ENCODE results near the gene HSBP1.
A peak's percentile ranks its signal among the peaks of the same experiment; 100 is the strongest.

The HSBP1 gene

DNA sequence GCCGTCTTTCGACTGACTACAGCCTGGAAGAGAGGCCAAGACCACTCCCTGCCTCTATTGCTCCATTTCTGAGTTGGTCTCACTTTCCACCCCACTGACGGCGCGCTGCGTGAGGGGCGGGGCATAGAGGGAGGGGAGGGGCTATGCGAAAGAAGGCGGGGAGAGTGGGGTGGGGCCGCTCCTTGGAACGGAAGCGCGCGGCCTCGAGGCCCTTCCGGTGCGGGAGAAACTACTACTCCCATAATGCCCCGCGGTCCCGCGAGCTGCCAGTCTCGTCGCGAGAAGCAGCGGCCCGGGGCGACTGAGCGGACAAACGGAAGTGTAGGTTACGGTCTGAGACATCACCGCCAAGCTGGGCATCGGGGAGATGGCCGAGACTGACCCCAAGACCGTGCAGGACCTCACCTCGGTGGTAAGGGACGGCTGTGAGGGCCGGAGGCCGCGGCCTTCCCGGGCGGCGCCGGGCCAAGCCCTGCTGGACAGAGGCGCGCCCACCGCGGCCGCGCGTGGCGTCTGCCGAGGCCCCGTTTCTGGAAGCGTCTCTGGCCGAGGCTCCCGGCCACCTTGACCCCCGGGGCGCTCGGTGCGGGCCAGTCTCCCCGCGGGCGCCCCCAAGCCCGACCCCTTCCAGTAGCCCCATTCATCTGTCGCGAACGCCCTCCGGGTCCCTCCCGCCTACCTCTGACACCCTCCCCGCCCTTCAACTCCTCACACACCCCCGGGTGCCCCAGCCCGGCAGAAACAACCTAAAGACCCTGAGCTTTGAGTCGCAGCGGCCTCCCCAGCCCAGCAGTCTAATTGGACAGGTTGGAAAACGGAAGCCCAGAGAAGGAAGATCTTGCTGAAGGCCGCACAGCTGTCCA lies at the start of gene HSBP1:
Gene HSBP1 (plus strand): TSS at position 269 of the 863 bp plus-strand sequence. CDS start 99 bp downstream, at position 368.
- DNase-seq (ENCODE audit: low spot score), result peak; percentile 94

DNA sequence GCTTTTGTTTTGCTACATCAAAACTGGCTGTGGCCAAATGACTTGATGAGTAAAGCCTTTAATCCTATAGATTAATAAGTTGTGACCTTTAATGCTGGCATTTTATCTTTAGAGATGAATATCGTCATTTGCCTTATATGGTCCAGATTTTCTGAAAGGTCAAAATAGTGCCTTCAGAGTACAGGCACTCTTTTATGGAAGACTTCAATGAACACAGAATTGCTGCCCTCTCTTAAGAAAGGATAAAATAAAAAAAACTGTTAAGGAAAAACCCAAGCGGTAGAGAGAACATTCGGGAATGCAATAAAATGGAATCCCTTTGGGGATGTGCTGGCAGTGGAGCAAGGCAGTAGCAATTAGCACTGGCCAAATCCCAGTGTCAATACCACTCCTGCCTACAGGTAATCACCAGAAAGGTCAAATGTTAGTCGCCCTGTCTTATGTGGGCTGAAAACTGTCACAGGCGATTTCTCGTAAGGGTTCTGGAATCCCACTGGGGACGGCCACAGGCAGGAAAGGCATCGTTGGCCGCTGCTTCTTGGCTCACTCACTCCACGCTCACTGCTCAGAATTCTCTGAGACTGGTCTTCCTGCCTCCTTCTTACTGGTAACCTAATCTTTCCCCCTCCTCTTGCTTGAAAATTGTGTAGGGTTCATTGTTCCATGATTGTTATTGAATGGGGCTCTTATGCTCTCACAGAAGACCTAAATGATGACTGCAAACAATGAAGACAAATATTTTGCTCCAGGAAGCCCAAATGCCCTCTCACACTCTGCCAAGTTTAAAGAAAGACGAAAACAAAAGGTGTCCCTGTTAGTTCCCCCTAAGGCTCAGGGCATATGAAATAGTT lies 45.4 kb upstream of the HSBP1 start:
- no peak for DNase-seq (ENCODE audit: low spot score)

DNA sequence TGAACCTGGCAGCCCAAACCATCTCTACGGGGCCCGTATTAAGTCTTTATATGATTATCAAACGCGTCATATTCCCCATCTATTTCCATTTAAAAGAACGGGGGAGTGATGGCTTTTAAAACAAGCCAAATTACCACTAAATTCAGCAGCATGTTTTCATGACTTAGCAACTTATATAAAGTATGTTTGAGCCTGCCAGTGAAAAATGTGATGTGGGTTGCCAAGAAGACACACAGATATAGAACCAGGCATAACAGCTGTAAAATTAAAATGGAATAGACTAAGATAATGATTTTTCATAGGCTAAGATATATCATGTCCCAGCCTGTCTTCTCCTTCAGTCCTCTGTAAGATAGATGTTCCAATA lies 44.8 kb upstream of the HSBP1 start:
- no peak for DNase-seq (ENCODE audit: low spot score)

DNA sequence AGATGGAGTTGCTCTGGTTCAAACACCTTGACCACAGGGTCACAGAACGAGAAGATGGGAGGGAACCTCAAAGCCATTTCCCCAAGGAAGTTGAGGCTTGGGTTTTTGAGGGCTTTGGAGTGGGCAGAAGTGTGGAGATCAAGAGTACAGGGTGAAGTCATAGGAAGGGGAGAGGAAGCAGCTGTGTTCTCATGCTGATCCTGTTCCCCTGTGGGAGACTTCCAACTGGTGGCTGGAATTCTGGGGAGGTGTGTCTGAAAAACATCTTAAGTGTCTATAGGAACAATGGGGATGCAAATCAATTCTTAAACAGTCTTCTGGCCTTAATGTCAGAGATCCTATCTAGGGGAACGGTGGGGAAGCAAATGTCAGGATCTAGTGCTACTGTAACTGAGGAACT lies 38.8 kb upstream of the HSBP1 start:
- no peak for DNase-seq (ENCODE audit: low spot score)

DNA sequence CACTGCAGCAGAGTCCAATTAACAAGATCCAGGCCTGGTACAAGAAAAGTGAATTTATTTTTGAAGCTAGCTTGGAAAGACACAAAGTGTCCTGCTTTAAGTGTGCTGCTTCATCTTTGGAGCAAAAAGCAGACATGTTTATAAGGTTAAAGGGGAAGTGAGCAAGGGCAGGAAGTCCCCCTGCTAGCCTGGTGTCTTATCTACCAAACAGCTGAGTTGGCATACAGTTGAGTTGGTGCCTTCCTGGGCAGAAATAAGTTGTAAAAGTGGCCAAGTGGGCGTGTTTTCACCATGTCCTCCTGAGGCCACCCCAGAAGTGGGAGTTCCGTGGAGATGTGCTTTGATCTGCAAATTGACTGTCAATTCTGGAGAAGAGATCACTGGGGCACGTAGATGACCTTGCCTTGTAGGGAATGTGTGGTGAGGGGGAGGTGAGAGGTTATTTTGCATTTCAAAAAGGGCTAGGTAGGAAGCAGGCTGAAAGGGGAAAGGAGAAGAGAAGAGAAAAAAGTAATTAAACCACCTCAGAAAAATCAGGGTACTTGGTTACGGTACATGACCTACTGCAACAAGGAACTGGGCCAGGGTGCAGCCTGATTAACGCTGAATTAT lies 38.3 kb upstream of the HSBP1 start:
- DNase-seq (ENCODE audit: low spot score), result no peak

DNA sequence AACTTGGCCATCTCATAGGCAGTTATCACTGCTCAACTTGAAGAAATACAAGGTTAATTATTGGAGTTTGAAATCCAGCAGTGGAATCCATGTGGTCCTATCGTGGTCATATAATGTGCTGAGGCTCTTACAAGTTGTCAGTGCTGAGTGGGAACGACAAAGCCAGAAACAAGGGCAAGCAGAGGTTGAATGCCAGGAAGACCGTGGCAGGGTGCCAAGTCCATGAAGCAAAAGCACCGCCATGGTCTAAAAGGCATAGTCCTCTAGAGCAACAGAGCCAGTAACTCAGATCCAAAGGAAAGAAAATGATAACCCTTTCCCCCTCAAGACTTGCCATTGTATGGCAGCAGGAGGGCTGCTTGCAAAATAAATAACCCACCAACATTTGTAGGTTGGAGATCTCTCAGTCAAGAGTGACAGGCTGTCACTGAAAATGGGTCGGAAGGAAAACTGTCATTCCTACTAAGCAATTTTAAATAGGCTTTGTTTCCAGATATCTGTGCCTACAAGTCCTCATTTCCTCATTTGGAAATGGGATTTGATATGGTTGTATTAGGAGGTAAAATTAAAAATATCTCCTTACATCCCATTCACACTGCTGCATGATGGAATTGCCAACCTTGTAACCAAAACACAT lies 36.4 kb upstream of the HSBP1 start:
- DNase-seq (ENCODE audit: low spot score), result peak; percentile 18

DNA sequence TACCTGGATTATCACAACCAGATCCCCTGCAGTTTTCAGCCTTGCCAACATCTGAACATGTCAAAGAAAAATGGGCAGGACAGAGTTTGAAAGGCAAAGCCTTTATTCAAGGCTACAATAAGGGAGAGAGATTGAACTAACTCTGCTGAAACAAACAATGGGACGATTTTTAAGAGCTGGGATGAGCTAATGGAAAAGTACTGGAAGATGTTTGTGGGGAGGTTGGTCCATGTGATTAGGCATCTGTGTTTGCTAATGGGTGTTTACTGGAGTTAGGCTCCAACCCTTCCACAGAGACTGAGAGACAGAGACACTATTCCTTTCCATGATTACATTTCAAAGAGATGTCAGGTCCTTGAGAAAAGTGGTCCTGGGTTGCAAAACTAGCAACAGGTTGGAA lies 35.0 kb upstream of the HSBP1 start:
- no peak for DNase-seq (ENCODE audit: low spot score)

DNA sequence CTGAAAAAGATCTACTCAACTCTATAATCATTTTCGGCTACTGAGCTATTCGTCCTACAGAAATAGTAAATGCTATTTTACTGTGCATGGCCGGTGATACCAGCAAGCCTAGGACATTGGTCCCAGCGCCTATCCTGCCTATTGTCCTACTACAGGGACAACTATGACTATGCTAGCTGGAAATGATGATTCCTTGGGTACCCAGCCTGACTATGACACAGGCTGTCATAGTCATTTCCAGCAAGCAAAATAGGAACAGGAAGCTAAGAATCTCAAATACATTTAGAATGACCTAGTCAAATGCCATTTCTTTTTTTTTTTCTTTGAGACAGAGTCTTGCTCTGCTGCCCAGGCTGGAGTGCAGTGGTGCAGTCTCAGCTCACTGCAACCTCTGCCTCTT lies 33.7 kb upstream of the HSBP1 start:
- no peak for DNase-seq (ENCODE audit: low spot score)

DNA sequence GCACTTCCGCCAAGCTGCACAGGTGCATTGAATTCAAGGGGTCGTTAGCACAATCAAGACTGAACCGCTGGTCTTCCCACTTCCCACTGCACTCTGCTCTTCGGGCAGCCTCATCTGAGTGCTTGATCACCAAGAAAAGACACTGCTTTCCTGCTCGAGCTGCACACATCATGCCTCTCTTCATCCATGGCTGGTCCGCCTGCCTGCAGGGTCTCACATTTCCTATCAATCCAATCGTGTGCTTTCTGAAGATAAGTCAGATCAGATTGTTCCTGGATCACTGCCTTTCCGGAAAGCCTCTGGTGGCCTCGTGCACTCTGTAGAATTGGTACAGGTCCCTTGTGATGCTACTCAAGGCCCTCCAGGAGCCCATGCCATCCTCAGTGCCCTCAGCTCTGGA lies 30.8 kb upstream of the HSBP1 start:
- no peak for DNase-seq (ENCODE audit: low spot score)

DNA sequence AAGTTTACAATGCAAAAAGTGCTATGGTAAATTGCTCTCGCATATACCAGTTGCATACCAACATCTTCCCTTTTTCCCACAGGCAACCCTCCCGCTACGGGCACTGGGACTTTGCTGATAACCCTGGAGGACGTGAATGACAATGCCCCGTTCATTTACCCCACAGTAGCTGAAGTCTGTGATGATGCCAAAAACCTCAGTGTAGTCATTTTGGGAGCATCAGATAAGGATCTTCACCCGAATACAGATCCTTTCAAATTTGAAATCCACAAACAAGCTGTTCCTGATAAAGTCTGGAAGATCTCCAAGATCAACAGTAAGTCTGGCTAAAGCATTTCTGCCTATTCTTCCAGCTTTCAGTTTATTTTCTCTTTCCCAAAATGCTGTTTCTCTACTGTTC lies 27.9 kb upstream of the HSBP1 start:
- DNase-seq (ENCODE audit: low spot score), result no peak

DNA sequence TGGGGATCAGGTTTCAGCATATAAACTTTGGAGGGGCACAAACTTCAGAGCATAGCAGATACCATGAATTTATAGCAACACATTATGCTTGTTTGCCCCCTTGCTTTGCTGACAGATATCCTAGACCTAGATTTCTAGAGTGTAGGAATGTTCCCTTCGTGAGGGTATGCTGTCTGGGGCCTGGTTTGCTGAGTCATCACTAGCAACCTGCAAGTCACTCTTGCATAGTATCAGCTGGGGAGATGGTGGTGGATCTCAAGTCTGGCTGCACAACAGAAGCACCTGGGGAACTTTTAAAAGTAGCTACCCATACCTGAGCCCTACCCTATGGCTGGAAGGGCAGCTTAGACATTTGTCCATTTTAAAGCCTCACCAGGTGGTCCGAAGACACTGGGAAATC lies 22.3 kb upstream of the HSBP1 start:
- peak; percentile 19 for DNase-seq (ENCODE audit: low spot score)

DNA sequence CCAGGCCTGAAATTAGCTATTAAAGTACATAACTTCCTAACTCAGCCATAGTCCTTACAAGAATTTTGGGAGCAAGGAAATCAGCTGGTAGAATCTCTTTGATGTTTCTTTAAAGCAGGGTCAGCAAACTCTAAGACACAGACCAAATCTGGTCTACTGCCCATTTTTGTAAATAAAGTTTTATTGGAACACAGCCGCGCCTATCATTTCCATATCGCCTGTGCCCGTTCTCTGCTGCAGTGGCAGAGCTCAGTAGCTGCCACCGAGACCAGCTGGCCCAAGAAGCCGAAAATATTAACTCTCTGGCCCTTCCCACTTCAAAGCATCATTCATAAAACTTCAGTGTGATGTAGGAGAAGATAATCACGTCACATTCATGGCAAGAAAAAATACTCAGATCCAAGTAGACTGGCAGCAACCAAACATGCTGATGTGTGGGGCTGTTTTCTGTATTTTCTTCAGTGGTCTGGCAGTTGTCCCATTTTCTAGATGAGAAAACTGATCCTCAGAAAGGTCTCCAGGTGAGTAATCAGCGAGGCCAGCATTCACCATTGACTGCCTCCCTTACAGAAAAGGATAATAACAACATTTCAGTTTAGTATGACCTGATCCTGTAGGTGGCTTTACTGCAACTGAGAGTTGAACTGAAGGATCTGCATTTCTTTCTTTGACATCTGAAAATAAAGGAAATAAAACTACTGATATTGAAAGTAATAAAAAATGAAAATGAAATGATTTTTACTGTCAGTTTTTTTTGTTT lies 18.0 kb upstream of the HSBP1 start:
- DNase-seq (ENCODE audit: low spot score), result no peak

DNA sequence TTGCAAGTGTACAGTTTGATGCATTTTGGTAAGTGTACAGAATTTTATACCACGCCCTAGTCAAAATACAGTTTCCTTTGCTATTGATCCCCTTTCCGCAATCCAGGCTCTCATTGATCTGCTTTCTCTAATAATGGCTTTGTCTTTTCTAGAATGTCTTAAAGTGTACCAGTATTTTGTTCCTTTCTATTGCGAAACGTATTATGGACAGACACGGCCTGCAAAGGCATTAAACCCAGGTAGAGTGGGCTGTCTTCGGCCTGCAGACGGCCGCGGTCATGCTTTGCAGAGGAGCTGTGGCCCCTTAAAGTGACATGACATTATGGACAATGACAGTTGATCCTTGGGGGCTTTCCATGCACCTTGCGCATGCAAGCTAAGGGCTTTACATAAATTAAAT lies 15.9 kb upstream of the HSBP1 start:
- no peak for DNase-seq (ENCODE audit: low spot score)

DNA sequence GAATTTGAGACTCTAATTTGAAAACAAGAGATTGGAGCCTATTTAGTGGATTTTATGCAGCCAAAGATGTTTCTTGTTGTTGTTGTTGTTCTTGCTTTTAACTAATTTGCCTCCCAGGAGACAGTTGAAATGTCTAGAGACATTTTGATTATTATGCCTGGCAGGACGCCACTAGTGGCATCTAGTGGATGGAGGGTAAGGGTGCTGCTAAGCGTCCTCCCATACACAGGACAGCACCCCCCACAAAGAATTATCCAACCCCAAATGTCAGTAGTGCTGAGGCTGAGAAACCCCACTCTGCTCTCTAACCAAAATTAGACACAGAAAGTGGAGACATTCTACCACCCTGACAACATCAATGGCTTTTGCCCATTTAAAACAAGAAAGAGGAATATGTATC lies 15.4 kb upstream of the HSBP1 start:
- DNase-seq (ENCODE audit: low spot score), result no peak

DNA sequence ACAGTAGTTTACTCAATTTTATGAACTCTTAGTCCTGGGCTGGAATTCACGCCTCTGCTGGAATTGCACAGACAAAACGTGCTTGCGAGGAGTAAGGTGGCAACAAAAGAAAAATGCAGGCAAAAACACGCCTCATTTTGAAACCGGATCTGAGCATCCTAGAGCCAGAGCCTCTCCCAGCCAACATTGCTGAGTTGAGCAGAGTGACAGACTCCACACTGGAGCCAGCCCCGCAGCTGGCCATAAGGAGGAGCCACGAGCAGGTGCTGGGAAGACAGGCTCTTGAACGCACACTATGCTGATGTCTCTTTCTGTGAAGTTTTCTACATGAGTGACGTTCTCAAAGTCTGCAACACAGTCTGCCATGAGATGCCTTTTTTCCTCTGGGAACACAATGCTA lies 14.6 kb upstream of the HSBP1 start:
- no peak for DNase-seq (ENCODE audit: low spot score)

DNA sequence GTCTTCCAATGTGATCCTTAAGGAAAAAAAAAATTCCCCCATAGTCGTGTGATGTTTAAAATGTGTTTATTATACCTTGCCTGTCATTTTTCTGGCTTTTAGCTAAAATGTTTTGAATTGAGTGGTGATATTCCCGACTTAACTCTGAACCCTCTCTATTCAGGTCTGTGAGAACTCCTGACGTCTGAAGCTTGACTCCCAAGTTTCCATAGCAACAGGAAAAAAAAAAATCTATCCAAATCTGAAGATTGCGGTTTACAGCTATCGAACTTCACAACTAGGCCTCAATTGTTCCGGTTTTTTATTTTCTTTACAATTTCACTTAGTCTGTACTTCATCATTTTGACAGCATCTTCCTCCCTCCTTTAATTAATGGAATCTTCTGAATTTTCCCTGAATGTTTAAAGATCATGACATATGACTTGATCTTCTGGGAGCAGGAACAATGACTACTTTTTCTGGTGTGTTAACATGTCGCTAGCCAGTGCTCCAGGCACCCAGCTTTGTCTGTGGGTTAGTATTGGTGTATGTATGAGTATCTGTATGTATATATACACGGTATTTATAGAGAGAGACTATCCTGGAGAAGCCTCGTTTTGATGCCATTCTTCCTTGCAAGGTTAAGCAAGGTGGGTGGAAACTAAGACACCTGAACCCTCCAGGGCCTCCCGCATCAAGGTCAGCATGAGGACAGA lies 12.8 kb upstream of the HSBP1 start:
- DNase-seq (ENCODE audit: low spot score), result no peak

DNA sequence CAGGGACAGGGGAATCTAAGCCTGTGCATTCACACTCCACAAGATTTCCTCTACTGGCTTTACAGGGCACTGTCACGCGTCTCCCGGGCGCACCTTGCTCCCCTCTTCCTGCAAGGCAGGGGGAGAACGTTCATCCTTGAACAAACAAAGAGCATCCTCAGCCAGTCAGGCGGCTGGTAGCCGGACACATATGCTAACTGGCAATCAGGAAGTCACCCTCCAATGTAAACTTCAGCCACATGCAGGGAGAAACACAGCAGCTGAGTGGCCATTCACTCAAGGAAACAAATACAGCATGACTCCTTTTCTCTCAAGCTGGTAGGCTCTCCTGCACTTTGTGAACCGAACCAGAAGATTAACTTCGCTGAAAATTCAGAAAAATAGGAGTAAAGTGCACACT lies 10.8 kb upstream of the HSBP1 start:
- DNase-seq (ENCODE audit: low spot score), result no peak

DNA sequence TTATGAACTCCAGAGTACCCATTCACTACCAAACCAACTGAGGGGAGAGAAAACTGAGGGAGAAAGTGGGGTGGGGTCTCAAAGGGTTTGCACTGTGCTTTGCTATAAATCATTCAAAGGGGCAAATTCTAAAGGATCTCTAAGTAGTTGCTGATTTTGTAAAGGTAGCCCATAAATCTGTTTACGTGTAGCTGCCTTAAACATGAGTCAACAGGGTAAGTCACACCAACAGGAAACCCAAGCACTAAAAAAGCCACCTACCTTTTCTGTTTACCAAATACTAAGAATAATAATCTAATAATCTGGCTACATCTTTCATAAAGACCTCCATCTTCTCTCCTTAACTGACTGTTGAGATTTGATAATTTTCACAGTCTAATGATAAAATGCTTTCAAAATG lies 8.4 kb upstream of the HSBP1 start:
- DNase-seq (ENCODE audit: low spot score), result peak; percentile 14

DNA sequence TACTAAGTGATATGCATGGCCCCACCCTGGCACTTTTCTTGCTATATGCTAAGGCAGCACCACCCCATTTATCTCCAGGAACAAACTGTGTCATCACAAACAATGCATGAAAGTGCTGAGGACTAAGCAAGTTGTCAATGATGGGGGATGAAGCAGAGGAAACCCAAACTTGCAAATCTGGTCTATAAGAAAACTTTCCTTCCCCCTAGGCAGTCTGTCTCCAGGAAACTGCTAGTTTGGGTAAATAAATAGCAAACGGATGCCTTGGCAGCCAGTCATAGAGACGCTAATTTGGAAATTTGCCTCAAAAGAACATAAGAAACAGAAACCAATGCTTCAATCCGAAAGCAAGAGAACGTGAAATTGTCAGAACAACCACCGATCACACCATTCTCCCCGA lies 5.6 kb upstream of the HSBP1 start:
- peak; percentile 67 for DNase-seq (ENCODE audit: low spot score)

DNA sequence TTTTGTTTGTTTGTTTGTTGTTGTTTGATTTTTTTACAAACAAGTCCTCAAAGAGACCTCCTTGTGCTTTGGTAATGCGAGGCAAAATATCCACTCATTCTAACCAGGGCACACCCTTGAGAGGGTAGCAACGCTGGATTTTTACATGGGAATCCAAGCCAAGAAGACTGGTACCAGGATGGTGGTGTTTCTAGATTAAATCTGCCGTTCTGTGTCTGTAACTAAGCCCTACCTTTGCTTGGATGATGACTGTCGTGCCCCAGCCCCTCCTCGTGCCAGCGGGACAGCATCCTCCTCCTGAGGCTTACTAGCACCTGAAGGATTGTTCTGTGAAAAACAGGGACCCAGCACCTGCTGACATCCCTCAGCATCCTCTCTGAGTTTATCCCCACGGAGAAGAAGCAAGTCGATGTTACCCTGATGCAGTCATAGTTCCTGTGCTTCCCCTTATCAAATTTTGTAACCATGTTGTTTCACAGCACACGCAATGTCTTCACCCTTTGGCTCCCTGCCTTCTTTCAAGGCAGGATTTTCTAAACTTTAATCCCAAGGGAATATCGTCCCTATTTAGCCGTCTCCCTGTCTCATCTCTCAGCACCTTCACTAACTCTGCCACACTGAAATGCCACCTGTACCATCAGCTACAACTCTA lies 5.1 kb upstream of the HSBP1 start:
- no peak for DNase-seq (ENCODE audit: low spot score)

DNA sequence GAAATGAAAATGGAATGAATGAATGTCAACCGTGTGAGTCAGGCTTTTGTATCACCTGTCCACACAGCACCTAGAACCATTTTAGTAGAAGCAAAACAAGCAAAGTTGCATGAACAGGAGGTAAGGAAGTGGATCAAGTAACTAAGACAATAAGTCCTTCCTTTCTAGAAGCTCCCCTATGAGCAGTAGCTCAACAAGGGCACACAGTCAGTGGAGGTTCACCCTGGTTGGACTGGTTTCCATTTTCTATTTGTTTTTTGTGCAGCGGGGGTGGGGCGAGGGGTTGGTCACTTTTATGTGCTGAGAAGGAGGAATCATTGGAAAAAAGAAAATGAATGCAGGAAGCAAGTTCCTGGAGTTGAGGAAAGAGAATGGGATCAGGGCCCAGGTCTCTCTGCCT lies 4.0 kb upstream of the HSBP1 start:
- no peak for DNase-seq (ENCODE audit: low spot score)

Measured in kidney tubule cell (primary cell).